GM19328 (cell line): Measurements from ENCODE around the gene ENAH.
"Not testable (repeated sequence)": the region's sequence is repeated elsewhere in the genome, so short reads cannot be mapped to it uniquely, and the experiment has no call there.

Experiments
- ATAC-seq: cut with Tn5 transposase; IDR thresholded peaks from one replicate; pipeline ENCODE4 v1.9.1; 2021; ENCODE audit warnings: mild to moderate bottlenecking, moderate library complexity; ENCODE audit not compliant: unreplicated experiment

ENAH gene

GRCh38 chr1:225677350-225678124 lies 24.6 kb upstream of the ENAH start:
- no peak for ATAC-seq

- ATAC-seq: no peak
These were observed 21.5 kb upstream of the ENAH start for GRCh38 chr1:225674381-225674780.

- no peak for ATAC-seq
These were observed 18.1 kb upstream of the ENAH start for GRCh38 chr1:225670806-225671733.

GRCh38 chr1:225670356-225670755 lies 17.4 kb upstream of the ENAH start:
- ATAC-seq: no peak

- no peak for ATAC-seq
These were observed 15.3 kb upstream of the ENAH start for GRCh38 chr1:225668222-225668621.

GRCh38 chr1:225667362-225667761 lies 14.4 kb upstream of the ENAH start:
- no peak for ATAC-seq

- ATAC-seq: no peak
These were observed 13.6 kb upstream of the ENAH start for GRCh38 chr1:225666495-225666894.

GRCh38 chr1:225664762-225665161 lies 11.8 kb upstream of the ENAH start:
- no peak for ATAC-seq

- ATAC-seq: no peak
These were observed 9.2 kb upstream of the ENAH start for GRCh38 chr1:225662155-225662554.

- no peak for ATAC-seq
These were observed 7.6 kb upstream of the ENAH start for GRCh38 chr1:225660544-225660946.

GRCh38 chr1:225658041-225658440 lies 5.1 kb upstream of the ENAH start:
- no peak for ATAC-seq

- ATAC-seq: no peak
These were observed 4.6 kb upstream of the ENAH start for GRCh38 chr1:225657462-225657989.

- ATAC-seq: not testable (repeated sequence)
These were observed 3.3 kb upstream of the ENAH start for GRCh38 chr1:225656259-225656655.

GRCh38 chr1:225655509-225656258 lies 2.8 kb upstream of the ENAH start:
- ATAC-seq: no peak

GRCh38 chr1:225654688-225655508 lies 2.0 kb upstream of the ENAH start:
- ATAC-seq: no peak

GRCh38 chr1:225654277-225654597 lies 1.3 kb upstream of the ENAH start:
- ATAC-seq: no peak

- ATAC-seq: no peak
These were observed 747 bp upstream of the ENAH start for GRCh38 chr1:225653463-225654276.

- no peak for ATAC-seq
These were observed 823 bp downstream of the ENAH start for GRCh38 chr1:225651872-225652728.
